Tibial nerve (tissue), 4 donors: ENCODE results near the gene COL9A3. TPM values are rescaled to one million over a fixed set of nuclear protein-coding genes. Genes with fewer than 3 reads are reported as not detected.

Experiments
- DNase-seq, 2 donors: peaks; one replicate each; pipeline ENCODE4 v3.0.0-alpha.2; 2019; ENCODE audit warnings: low spot score in 2 of 2
- H3K27ac ChIP-seq, 4 donors: fragments of 200-600 bp; sonication (generic) in 3 of 4; one replicate each; pipeline ENCODE4 v1.5.1; 2017 to 2019; ENCODE audit warnings: mild to moderate bottlenecking in 1 of 4
- H3K27me3 ChIP-seq, 2 donors: fragments of 200-600 bp; sonication (generic) in 1 of 2; one replicate each; pipeline versions ENCODE4 v1.5.1 to v1.6.0; 2017 to 2019
- H3K36me3 ChIP-seq, 3 donors: fragments of 200-600 bp; sonication (generic); one replicate each; pipeline ENCODE4 v1.5.1; 2018 to 2019
- H3K4me1 ChIP-seq, 4 donors: fragments of 200-600 bp; sonication (generic) in 3 of 4; one replicate each; pipeline ENCODE4 v1.5.1; 2017 to 2019
- H3K4me3 ChIP-seq, 4 donors: fragments of 200-600 bp; sonication (generic) in 3 of 4; one replicate each; pipeline ENCODE4 v1.5.1; 2017 to 2019; ENCODE audit warnings: mild to moderate bottlenecking in 1 of 4, moderate library complexity in 1 of 4
- H3K9me3 ChIP-seq, 4 donors: fragments of 200-600 bp; sonication (generic) in 3 of 4; one replicate each; pipeline ENCODE4 v1.5.1; 2017 to 2019
- EP300 ChIP-seq, 2 donors: sonication (generic); formaldehyde crosslinking; IDR thresholded peaks; one replicate each; pipeline ENCODE4 v1.6.1; 2017; ENCODE audit warnings: antibody characterized with exemption in 2 of 2, mild to moderate bottlenecking in 1 of 2
- POLR2A ChIP-seq, 2 donors: fragments of 450-650 bp; IDR thresholded peaks; one replicate each; pipeline ENCODE4 v1.6.1; 2017; ENCODE audit warnings: antibody characterized with exemption in 2 of 2, mild to moderate bottlenecking in 2 of 2, moderate library complexity in 2 of 2
- WGBS, 2 donors: methylation state at CpG; one replicate each; pipeline ENCODE4 v1.1.5; 2018; 5-methylcytosine and 5-hydroxymethylcytosine counted together
- total RNA-seq, 4 donors: library from RNA; depleted of rRNA; stranded (reverse); fragments of >200 nt; gene quantifications; one replicate each; pipeline ENCODE4 v1.1.0, GENCODE V29; 2016
- TF ChIP-seq, protein P1 (sequence below), 5 experiments: fragments of 200-600 bp in 3 of 5; fragments of 450-650 bp in 2 of 5; sonication (generic) in 3 of 5; IDR thresholded peaks; one replicate each; pipeline ENCODE4 v1.5.1; 2016 to 2019; ENCODE audit warnings: antibody characterized with exemption in 5 of 5, mild to moderate bottlenecking in 3 of 5, moderate library complexity in 2 of 5

Gene COL9A3
- 10 to 100 TPM; 51.3 to 81.2 (median 63.5) TPM for total RNA-seq

- DNase-seq: no peak
- H3K27me3 ChIP-seq: peaks cover 0 to 9% of the 10 kb centered on the region in 2 donors
- peaks cover 0 to 30% (median 3%) of the 10 kb centered on the region in 3 donors for H3K36me3 ChIP-seq
- H3K4me3 ChIP-seq: peak within 1 kb of the TSS; percentile 16 to 54 (median 40)
- WGBS, 2 donors: 6% methylated on average over 29 of the region's 108 CpGs; no CpG with 5 or more reads in 1 of the 2 donors
- H3K27ac ChIP-seq: peak within 1 kb of the TSS; percentile 67 to 96 (median 86)
- no peaks in the 10 kb centered on the region for H3K9me3 ChIP-seq
- H3K4me1 ChIP-seq: peaks cover 0 to 65% (median 52%) of the 10 kb centered on the region in 4 donors
- TF ChIP-seq, protein P1, sequence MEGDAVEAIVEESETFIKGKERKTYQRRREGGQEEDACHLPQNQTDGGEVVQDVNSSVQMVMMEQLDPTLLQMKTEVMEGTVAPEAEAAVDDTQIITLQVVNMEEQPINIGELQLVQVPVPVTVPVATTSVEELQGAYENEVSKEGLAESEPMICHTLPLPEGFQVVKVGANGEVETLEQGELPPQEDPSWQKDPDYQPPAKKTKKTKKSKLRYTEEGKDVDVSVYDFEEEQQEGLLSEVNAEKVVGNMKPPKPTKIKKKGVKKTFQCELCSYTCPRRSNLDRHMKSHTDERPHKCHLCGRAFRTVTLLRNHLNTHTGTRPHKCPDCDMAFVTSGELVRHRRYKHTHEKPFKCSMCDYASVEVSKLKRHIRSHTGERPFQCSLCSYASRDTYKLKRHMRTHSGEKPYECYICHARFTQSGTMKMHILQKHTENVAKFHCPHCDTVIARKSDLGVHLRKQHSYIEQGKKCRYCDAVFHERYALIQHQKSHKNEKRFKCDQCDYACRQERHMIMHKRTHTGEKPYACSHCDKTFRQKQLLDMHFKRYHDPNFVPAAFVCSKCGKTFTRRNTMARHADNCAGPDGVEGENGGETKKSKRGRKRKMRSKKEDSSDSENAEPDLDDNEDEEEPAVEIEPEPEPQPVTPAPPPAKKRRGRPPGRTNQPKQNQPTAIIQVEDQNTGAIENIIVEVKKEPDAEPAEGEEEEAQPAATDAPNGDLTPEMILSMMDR (IDR thresholded peaks at IDR 0.05): no peak
- TF ChIP-seq EP300 (IDR thresholded peaks at IDR 0.05): peak in 1 of 2 donors; percentile 4
Measured at GRCh38 chr20:62816884-62817873, at the start of gene COL9A3. Gene COL9A3, plus strand, starts transcription at chr20:62817050. Its CDS starts 15 bp downstream, at chr20:62817065.

- no peak for DNase-seq
- no peak overlapping the region for H3K27ac ChIP-seq
- no peak for TF ChIP-seq POLR2A (IDR thresholded peaks at IDR 0.05)
- TF ChIP-seq, protein P1 (IDR thresholded peaks at IDR 0.05): no peak
- TF ChIP-seq EP300 (IDR thresholded peaks at IDR 0.05): no peak
- peaks cover 0 to 78% of the 10 kb centered on the region in 2 donors for H3K27me3 ChIP-seq
- H3K4me1 ChIP-seq: peaks cover 0 to 11% (median 0%) of the 10 kb centered on the region in 4 donors
- 60 to 81% methylated on average over 7 of the region's 8 CpGs for WGBS, 2 donors
- H3K4me3 ChIP-seq: no peak overlapping the region
- no peaks in the 10 kb centered on the region for H3K9me3 ChIP-seq
- no peaks in the 10 kb centered on the region for H3K36me3 ChIP-seq
Measured at GRCh38 chr20:62768234-62768546, 48.7 kb upstream of the COL9A3 start.

DNA sequence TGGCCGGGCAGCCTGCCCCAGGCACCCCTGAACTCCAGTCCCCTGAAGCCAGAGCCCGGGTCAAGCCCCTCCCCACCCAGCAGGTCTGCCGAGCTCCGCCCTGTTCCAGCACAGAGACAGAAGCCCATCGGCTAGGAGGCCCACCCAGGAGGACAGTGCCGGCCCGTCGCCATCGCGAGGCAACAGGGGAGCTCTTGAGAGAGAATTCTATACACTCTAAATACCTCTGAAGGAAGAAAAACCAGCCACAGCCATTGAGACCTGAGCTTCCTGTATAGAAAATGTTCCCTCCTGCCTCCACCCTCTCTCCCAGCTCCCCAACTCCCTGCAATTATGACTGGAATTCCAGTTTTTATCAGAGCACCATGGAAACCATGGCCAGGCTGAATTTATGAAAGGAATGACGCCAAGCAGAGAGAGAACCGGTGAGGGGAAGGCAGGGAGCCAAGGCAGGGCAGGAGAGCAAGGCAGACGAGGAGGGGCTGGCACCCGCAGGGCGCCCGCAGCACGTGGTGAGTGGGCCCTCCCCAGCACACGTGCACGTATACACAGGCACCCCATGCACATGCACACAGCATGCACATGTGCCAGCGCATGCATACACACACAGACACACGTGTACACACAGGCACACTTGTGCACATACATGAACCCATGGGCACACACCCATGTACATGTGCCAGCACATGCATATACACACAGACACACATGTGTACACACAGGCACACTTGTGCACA, 48.1 kb upstream of the COL9A3 start:
- Histone ChIP-seq H3K4me1 (peaks cover 0 to 11% (median 0%) of the 10 kb centered on the region in 4 donors), H3K27ac (no peak overlapping the region), H3K9me3 (no peaks in the 10 kb centered on the region), H3K27me3 (peaks cover 0 to 73% of the 10 kb centered on the region in 2 donors), H3K4me3 (no peak overlapping the region), H3K36me3 (no peaks in the 10 kb centered on the region)
- 25 to 30% methylated on average over 14 to 18 of the region's 21 CpGs for WGBS, 2 donors
- DNase-seq: no peak
- TF ChIP-seq POLR2A (IDR thresholded peaks at IDR 0.05): no peak
- no peak for TF ChIP-seq EP300 (IDR thresholded peaks at IDR 0.05)
- TF ChIP-seq, protein P1 (IDR thresholded peaks at IDR 0.05): no peak

- Histone ChIP-seq H3K27ac (no peak overlapping the region), H3K36me3 (no peaks in the 10 kb centered on the region), H3K27me3 (peaks cover 0 to 65% of the 10 kb centered on the region in 2 donors), H3K4me3 (no peak overlapping the region), H3K4me1 (peaks cover 0 to 11% (median 0%) of the 10 kb centered on the region in 4 donors), H3K9me3 (no peaks in the 10 kb centered on the region)
- 86 to 93% methylated on average over 12 to 14 of the region's 16 CpGs for WGBS, 2 donors
- TF ChIP-seq EP300 (IDR thresholded peaks at IDR 0.05): no peak
- no peak for TF ChIP-seq POLR2A (IDR thresholded peaks at IDR 0.05)
- TF ChIP-seq, protein P1 (IDR thresholded peaks at IDR 0.05): no peak
- DNase-seq: no peak
Measured at GRCh38 chr20:62769346-62770071, 47.3 kb upstream of the COL9A3 start.
